ENCODE results near the gene UGDH.

DNA sequence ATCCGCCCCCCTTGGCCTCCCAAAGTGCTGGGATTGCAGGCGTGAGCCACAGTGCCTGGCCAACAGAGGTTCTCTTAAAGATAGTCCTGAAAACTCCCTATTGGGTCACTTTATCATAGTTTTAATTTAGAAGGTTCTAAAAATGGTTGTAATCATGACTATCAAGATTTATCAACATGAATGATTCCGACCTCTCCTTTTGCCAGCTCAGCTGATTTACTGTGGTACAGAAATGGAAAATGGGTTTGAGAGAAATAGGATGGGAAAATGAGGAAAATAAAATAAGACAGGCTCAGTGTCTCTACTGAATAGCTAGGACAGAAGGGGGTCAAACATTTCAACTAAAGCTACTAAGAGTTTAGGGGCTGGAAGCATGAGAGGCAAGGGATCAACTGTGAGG, 28.2 kb upstream of the UGDH start:
- TF ChIP-seq, protein P1, sequence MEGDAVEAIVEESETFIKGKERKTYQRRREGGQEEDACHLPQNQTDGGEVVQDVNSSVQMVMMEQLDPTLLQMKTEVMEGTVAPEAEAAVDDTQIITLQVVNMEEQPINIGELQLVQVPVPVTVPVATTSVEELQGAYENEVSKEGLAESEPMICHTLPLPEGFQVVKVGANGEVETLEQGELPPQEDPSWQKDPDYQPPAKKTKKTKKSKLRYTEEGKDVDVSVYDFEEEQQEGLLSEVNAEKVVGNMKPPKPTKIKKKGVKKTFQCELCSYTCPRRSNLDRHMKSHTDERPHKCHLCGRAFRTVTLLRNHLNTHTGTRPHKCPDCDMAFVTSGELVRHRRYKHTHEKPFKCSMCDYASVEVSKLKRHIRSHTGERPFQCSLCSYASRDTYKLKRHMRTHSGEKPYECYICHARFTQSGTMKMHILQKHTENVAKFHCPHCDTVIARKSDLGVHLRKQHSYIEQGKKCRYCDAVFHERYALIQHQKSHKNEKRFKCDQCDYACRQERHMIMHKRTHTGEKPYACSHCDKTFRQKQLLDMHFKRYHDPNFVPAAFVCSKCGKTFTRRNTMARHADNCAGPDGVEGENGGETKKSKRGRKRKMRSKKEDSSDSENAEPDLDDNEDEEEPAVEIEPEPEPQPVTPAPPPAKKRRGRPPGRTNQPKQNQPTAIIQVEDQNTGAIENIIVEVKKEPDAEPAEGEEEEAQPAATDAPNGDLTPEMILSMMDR (tag by site-specific recombination; IDR thresholded peaks at IDR 0.05), result no peak
- TF ChIP-seq, protein P2, sequence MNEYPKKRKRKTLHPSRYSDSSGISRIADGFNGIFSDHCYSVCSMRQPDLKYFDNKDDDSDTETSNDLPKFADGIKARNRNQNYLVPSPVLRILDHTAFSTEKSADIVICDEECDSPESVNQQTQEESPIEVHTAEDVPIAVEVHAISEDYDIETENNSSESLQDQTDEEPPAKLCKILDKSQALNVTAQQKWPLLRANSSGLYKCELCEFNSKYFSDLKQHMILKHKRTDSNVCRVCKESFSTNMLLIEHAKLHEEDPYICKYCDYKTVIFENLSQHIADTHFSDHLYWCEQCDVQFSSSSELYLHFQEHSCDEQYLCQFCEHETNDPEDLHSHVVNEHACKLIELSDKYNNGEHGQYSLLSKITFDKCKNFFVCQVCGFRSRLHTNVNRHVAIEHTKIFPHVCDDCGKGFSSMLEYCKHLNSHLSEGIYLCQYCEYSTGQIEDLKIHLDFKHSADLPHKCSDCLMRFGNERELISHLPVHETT (tag by site-specific recombination; IDR thresholded peaks at IDR 0.05), result no peak
- TF ChIP-seq ZNF335 (tag by site-specific recombination; conservative IDR thresholded peaks at IDR 0.05) (no peak), ZNF76 (tag by site-specific recombination; IDR thresholded peaks at IDR 0.05; ENCODE audit: borderline replicate concordance, low read depth) (no peak)
